SHP77 (cell line): ENCODE measurements around the gene ARSB.
"Not testable (repeated sequence)": the region's sequence is repeated elsewhere in the genome, so short reads cannot be mapped to it uniquely, and the experiment has no call there.

Experiments used
- DNase-seq, 2 experiments: peaks; one replicate each; lab custom pipeline; 2025; lab: John Stamatoyannopoulos, UW

Gene ARSB

GRCh38 chr5:78903353-78903752 lies 81.8 kb downstream of the ARSB start:
- DNase-seq: no peak

GRCh38 chr5:78899922-78900362 lies 85.2 kb downstream of the ARSB start:
- peak; percentile 39 to 54 for DNase-seq

- DNase-seq: no peak
Observed at GRCh38 chr5:78896132-78896531, 89.0 kb downstream of the ARSB start.

DNA sequence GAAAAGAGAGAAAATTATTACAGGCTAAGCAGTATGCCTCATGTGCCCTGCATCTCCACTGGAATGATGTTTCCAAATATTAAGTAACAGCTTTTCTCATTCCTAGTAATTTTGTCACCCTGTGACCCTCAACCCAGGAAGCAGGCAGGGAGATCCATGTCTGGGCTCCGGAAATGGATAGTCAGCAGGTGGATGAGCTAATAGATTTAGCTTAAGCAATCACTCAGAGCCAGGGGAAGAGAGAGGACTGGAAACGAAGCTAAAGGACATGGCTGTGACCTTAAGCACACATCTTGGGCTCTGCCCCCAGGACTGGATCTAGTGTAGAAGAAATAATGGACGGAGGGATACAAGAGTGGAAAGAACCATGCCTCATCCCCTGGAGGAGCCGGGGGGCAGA lies 89.5 kb downstream of the ARSB start:
- no peak for DNase-seq

DNA sequence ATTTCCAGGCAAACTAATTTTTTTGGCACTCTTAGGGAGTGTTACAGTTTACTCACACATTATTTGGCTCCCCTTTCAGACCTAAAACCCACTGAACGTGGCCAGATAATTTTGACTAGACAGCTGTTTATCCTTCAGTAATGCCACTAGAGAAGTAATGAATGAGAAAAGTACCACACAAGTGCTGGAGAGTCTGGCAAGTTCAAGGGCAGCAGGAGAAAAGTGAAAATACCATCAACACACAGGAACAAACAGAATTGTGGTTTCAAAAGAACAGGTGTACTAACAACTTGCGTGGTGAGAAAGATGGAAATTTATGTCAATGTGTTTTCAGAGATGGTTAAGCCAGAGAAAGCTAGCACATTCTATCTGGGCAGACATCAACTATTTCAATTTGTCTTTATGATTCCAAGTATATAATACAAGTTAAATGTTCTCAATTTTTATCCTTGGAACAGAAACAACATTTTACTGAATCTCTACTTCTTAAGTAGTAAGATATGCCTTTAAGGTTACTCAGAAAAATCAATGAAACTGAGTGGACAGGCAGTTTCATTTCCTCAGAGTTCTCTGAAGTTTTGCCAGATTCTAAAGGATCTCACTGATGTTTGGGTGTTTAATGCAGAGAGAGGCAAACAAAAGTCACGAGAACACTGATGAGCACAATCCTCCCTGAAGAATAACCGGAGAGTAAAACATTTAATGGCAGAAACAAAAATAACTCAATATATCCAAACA lies 91.0 kb downstream of the ARSB start:
- no peak for DNase-seq

GRCh38 chr5:78890667-78891379 lies 94.3 kb downstream of the ARSB start:
- no peak for DNase-seq

DNA sequence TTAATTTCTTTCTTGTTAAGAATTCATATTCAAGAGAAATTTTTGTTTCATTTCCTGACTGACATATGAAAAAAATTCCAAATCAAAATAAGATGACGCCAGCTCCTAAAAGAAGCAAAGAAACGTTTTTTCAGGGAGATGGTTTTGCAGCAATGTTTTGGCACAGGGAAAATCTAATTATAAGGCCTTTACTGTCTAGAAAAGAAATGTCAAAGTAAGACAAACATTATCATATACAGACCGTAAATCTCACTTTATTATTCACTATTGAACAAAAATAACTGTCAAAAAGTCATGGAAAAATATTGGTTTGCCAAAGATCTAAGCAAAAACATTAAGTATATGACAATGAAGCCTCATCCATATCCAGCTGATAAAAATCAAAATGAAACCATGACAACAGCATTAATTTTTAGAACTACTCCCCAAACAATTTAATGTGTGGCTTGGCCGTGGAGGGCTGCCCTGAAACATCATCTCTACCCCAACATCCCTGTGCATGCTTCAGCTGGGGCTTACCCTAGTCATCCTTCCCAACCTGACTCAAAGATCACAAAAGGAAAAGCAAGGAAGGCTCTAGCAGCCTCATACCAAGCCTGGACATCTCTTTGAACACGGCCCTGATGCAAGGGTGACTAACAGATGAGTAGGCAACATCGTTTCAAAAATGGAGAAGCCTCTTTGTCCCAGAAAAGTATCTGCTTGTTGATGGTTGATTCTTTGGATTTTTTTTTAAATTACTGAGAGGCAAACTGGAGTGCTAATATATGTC lies 95.6 kb downstream of the ARSB start:
- no peak for DNase-seq

DNA sequence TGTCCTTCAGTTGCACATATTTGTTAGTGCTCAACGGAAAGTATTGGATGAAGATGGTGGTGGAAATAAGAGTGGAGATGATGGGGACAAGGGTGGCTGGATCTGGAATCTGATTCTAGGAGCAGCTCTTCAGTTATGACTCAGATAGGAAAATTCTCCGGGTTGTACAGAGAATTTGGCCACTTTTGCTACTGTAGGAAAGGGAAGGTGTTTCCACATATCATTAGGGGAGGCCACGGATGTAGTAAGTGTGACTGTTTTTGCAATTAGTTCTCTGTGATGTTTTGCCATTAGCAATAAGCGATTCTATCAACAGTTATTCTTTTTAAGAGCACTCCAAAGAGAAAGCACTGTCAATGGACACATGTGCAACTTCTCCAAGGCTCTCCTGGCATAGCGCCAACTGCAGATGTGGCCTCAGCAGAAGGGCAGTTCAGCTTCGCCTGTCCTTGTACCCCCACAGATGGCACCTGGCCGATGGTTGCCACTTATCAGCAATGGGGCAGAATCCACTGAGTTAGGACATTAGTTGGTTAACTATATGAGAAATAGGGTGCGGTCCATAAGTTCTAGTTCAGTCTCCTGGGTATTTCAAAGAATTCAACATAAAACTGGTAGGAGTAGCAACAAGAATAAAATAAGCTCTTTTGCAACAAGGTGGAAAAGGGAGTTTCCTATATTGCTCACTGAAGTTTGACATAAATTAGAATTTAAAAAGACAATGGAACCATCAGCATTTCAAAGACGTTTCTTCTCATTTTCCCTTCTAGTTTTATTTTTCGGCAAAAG lies 96.3 kb downstream of the ARSB start:
- DNase-seq: no peak

GRCh38 chr5:78887384-78888118 lies 97.6 kb downstream of the ARSB start:
- DNase-seq: no peak

- DNase-seq: no peak
Observed at GRCh38 chr5:78886341-78887230, 98.5 kb downstream of the ARSB start.

DNA sequence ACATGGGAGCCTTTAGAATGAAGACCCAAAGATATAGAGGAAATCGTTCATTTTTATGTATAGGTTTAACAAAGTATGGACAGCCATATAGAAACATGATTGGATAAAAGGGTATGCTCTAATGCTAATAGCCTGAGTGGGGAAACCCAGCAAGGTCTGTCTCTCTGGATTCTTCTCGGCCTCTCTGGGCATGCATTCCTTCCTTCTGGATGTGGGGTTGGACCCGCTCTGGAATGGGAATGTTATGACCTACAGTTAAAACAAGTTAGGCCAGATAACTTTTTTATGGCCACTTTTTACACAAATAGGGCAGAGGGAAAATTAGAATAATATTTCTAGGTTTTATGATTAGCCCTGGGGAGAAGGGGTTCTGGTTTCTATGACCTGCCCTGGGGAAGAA lies 103.2 kb downstream of the ARSB start:
- DNase-seq: no peak

- DNase-seq: no peak
Observed at GRCh38 chr5:78879516-78879915, 105.6 kb downstream of the ARSB start.

DNA sequence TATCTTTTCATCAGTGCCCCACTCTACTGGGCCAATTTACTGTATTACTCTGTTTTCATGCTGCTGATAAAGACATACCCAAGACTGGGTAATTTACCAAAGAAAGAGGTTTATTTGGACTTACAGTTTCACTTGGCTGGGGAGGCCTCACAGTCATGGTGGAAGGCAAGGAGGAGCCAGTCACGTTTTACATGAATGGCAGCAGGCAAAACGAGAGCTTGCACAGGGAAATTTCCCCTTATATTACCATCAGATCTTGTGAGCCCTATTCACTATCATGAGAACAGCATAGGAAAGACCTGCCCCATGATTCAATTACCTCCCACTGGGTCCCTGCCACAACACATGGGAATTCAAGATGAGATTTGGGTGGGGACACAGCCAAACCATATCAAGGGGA lies 119.0 kb downstream of the ARSB start:
- DNase-seq: not testable (repeated sequence)

- no peak for DNase-seq
Observed at GRCh38 chr5:78858364-78858763, 126.7 kb downstream of the ARSB start.

DNA sequence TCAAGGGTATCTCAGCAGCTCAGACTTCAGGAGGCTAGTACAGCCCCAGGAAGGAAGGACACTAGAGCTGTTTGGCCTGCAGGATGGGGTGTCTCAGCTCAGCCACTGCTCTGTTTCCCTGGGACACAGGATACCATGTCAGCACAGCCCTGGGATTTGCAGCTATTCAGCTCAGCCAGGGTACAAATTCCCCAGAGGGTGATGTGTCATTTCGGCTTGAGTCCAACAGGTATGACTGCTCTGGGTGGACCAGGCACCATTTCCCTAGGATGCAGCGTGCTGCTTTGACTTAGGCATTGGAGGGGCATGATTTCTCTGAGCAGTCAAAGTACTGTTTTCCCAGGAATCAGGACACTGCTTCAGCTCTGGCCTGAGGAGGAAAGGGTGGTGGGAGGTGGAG lies 130.1 kb downstream of the ARSB start:
- no peak for DNase-seq

DNA sequence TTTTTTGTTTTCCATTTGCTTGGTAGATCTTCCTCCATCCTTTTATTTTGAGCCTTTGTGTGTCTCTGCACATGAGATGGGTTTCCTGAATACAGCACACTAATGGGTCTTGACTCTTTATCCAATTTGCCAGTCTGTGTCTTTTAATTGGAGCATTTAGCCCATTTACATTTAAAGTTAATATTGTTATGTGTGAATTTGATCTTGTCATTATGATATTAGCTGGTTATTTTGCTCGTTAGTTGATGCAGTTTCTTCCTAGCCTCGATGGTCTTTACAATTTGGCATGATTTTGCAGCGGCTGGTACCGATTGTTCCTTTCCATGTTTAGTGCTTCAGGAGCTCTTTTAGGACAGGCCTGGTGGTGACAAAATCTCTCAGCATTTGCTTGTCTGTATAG lies 133.2 kb downstream of the ARSB start:
- DNase-seq: not testable (repeated sequence)

DNA sequence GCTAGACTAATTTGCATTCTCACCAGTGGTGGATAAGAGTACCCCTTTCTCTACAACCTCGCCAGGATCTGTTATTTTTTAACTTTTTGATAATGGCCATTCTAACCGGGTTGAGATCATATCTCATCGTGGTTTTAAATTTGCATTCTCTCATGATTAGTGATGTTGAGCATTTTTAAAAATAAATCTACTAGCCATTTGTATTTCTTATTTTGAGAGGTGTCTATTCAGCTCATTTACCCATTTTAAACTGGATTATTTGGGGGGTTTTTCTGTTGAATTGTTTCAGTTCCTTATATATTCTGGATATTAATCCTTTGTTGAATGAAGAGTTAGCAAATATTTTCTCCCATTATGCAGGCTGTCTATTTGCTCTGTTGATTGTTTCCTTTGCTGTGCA lies 139.6 kb downstream of the ARSB start:
- no peak for DNase-seq

- no peak for DNase-seq
Observed at GRCh38 chr5:78843436-78843835, 141.7 kb downstream of the ARSB start.

DNA sequence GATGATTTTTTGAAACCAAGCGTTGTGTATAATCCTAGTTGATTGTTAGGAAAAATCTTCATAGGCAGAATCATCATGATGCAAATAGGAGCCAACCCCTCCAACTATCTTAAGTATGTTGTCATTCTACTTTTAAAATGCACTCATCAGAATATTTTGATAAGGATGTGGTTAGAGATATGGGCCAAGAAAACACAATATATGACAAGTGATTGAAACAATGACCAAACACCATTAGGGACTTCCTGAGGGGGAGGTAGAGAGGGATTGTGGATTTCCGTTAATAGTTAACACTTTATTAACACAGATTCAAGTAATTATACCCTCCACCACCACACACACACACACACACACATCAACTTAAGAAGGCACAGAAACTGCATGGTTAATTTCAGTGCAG lies 143.3 kb downstream of the ARSB start:
- no peak for DNase-seq

DNA sequence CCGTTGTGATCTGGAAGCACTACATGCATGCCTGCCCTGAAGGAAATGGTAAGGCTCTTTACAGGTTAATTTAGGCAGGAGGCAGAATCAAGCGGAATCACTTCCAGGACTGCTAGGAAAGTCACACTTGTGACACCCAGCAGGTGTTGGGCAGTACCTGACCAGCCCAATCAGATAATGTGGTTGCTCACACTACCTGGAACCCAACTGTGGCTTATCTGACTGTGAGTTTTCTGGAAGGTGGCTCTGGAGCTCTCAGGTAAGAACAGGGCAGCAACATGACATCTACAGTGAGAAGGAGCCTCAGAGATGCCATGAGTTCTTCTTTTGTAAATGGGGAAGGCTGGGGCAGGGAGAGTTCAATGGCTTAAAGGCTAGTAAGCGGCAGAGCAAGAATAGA lies 146.4 kb downstream of the ARSB start:
- DNase-seq: no peak
